Activated gamma-delta T cell treated with anti-CD3 and anti-CD28 coated beads, Interleukin-2, amount 50 U/mL, for 16 hours (primary cell): ENCODE data around the gene UPK3B.
"Not testable (repeated sequence)": the region's sequence is repeated elsewhere in the genome, so short reads cannot be mapped to it uniquely, and the experiment has no call there.

ENCODE experiments used
- DNase-seq: peaks from one replicate; pipeline ENCODE4 v3.0.0-alpha.2; 2020; ENCODE audit warnings: low read depth

UPK3B gene

GRCh38 chr7:76513817-76514799 is 3.8 kb downstream of the UPK3B start:
- no peak for DNase-seq

GRCh38 chr7:76514926-76515771 is 4.8 kb downstream of the UPK3B start:
- DNase-seq, result no peak

GRCh38 chr7:76515999-76516443 is 5.7 kb downstream of the UPK3B start:
- DNase-seq, result no peak

- not testable (repeated sequence) for DNase-seq
Measured at GRCh38 chr7:76516932-76517331, 6.6 kb downstream of the UPK3B start.

GRCh38 chr7:76526183-76526582 is 15.8 kb downstream of the UPK3B start:
- not testable (repeated sequence) for DNase-seq

GRCh38 chr7:76531643-76532042 is 21.3 kb downstream of the UPK3B start:
- DNase-seq, result not testable (repeated sequence)

GRCh38 chr7:76543197-76543596 is 32.8 kb downstream of the UPK3B start, which contains the start of gene SPDYE16:
SPDYE16 (minus strand) TSS chr7:76543297; CDS start chr7:76541459, 1,838 bp downstream.
- not testable (repeated sequence) for DNase-seq

- peak; percentile 77 for DNase-seq
Measured at GRCh38 chr7:76549025-76549854, 38.9 kb downstream of the UPK3B start.

- not testable (repeated sequence) for DNase-seq
Measured at GRCh38 chr7:76549855-76550248, 39.5 kb downstream of the UPK3B start.

- DNase-seq, result not testable (repeated sequence)
Measured at GRCh38 chr7:76551992-76552391, 41.6 kb downstream of the UPK3B start.

GRCh38 chr7:76559685-76560084 is 49.3 kb downstream of the UPK3B start:
- not testable (repeated sequence) for DNase-seq

GRCh38 chr7:76560157-76560556 is 49.8 kb downstream of the UPK3B start:
- DNase-seq, result not testable (repeated sequence)

- not testable (repeated sequence) for DNase-seq
Measured at GRCh38 chr7:76561342-76561741, 51.0 kb downstream of the UPK3B start.

GRCh38 chr7:76565001-76565400 is 54.6 kb downstream of the UPK3B start:
- not testable (repeated sequence) for DNase-seq
